Large intestine (tissue), 3 donors: ENCODE data around the gene CHFR. TPM values are rescaled to one million over a fixed set of nuclear protein-coding genes. Genes with fewer than 3 reads are reported as not detected.
"Not testable (repeated sequence)": the region's sequence is repeated elsewhere in the genome, so short reads cannot be mapped to it uniquely, and the experiment has no call there.

Source experiments
- DNase-seq, 2 donors: peaks; one replicate each; pipeline versions ENCODE4 v3.0.0 to v3.0.0-alpha.2; 2013
- H3K27ac ChIP-seq: one replicate; pipeline ENCODE4 v1.5.1; 2013; ENCODE audit warnings: low read length
- H3K27me3 ChIP-seq: 2 replicates; pipeline ENCODE4 v1.6.1; 2013; ENCODE audit warnings: low read length; ENCODE audit not compliant: control insufficient read depth, insufficient read depth
- H3K36me3 ChIP-seq: 2 replicates; pipeline ENCODE4 v1.6.1; 2013; ENCODE audit warnings: low read length; ENCODE audit not compliant: control insufficient read depth, insufficient read depth
- H3K4me1 ChIP-seq: one replicate; pipeline ENCODE4 v1.6.1; 2013; ENCODE audit warnings: low read length; ENCODE audit not compliant: control insufficient read depth, insufficient read depth
- H3K4me3 ChIP-seq: one replicate; pipeline ENCODE4 v1.5.1; 2013; ENCODE audit warnings: low read length
- H3K9me3 ChIP-seq: one replicate; pipeline ENCODE4 v1.6.1; 2013; ENCODE audit warnings: mild to moderate bottlenecking, low read depth, low read length, moderate library complexity; ENCODE audit not compliant: control insufficient read depth
- WGBS: methylation state at CpG from one replicate; pipeline ENCODE4 v1.1.5; 2013; ENCODE audit warnings: low lambda C conversion rate; ENCODE audit not compliant: insufficient coverage; 5-methylcytosine and 5-hydroxymethylcytosine counted together
- polyA plus RNA-seq: library from polyadenylated mRNA; unstranded; fragments of 120-200 nt; gene quantifications from one replicate; pipeline ENCODE4 v1.2.1, GENCODE V29; 2013

The CHFR gene
- polyA plus RNA-seq, 1 donor, result 31.9 TPM

DNA sequence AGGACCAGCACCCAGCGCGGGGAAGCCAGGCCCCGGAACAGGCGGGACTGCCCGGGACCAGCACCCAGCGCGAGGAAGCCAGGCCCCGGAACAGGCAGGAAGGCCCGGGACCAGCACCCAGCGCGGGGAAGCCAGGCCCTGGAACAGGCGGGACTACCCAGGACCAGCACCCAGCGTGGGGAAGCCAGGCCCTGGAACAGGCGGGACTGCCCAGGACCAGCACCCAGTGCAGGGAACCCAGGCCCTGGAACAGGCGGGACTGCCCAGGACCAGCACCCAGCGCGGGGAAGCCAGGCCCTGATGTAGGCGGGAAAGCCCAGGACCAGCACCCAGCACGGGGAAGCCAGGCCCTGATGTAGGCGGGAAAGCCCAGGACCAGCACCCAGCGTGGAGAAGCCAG is 12.8 kb downstream of the CHFR start:
- not testable (repeated sequence) for H3K9me3 ChIP-seq, H3K4me1 ChIP-seq, DNase-seq, H3K27me3 ChIP-seq, H3K4me3 ChIP-seq, H3K27ac ChIP-seq
- WGBS, result no CpG with 5 or more reads among the region's 21 CpGs
- peaks cover 52% of the 10 kb centered on the region for H3K36me3 ChIP-seq

DNA sequence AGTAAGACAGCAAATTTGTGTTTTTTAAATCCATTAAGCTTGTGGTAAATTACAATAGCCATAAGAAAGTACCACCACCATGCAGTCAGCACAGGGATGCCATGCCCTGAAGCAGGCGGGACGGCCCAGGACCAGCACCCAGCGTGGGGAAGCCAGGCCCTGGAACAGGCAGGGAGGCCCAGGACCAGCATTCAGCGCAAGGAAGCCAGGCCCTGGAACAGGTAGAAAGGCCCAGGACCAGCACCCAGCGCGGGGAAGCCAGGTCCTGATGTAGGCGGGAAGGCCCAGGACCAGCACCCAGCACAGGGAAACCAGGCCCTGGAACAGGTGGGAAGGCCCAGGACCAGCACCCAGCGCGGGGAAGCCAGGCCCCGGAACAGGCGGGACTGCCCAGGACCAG is 13.2 kb downstream of the CHFR start:
- no peaks in the 10 kb centered on the region for H3K27me3 ChIP-seq
- H3K27ac ChIP-seq, result no peak overlapping the region
- no peaks in the 10 kb centered on the region for H3K4me1 ChIP-seq
- H3K36me3 ChIP-seq, result peaks cover 56% of the 10 kb centered on the region
- H3K9me3 ChIP-seq, result no peaks in the 10 kb centered on the region
- no peak overlapping the region for H3K4me3 ChIP-seq
- DNase-seq, result no peak
- no CpG with 5 or more reads among the region's 11 CpGs for WGBS

- DNase-seq, result no peak
- H3K27me3 ChIP-seq, result no peaks in the 10 kb centered on the region
- H3K4me1 ChIP-seq, result no peaks in the 10 kb centered on the region
- no peak overlapping the region for H3K27ac ChIP-seq
- no peak overlapping the region for H3K4me3 ChIP-seq
- H3K9me3 ChIP-seq, result no peaks in the 10 kb centered on the region
- WGBS, result no CpG with 5 or more reads among the region's 10 CpGs
- peaks cover 57% of the 10 kb centered on the region for H3K36me3 ChIP-seq
Observed at GRCh38 chr12:132873724-132874123, 13.7 kb downstream of the CHFR start.

- Histone ChIP-seq H3K9me3 (no peaks in the 10 kb centered on the region), H3K27ac (no peak overlapping the region), H3K27me3 (no peaks in the 10 kb centered on the region), H3K4me3 (no peak overlapping the region), H3K36me3 (peaks cover 58% of the 10 kb centered on the region), H3K4me1 (no peaks in the 10 kb centered on the region)
- no peak for DNase-seq
- WGBS, result no CpG with 5 or more reads among the region's 12 CpGs
Observed at GRCh38 chr12:132872975-132873421, 14.4 kb downstream of the CHFR start.

DNA sequence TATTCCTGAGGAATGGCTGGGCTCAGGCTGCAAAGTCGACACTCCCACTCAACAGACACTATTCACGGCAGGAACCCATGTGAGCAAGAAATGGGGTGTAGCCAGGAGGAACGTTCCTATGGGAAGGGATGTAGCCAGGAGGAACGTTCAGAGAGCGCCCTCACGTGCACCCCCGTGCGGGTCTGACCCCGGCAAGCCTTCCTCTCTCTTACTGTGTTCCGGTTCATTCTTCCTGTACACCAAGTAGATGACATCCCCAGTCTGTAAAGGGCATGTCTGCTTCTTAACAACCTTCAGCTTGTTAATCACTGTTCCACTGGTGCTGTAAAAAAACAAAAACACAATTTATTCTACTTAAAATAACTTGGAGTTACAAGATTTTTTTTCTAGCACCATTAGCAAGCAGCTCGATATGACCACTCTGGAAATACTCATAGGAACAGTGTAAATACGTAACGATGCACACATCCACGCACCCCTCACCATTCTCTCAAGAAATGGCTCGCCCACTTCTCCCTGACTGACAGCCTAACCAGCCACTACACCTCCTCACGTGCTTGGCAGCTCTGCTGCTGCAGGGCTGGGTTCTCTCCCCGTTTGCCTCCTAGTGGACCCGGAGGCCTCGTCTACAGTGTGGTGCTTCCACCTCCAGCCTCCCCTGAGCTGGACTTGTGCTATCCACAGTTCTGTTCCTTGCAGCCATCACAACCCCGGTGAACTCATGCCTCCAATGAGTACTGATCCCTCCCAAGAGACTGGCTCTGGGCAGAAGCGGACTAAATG is 15.1 kb downstream of the CHFR start:
- no peaks in the 10 kb centered on the region for H3K9me3 ChIP-seq
- H3K4me3 ChIP-seq, result no peak overlapping the region
- H3K4me1 ChIP-seq, result no peaks in the 10 kb centered on the region
- no peak overlapping the region for H3K27ac ChIP-seq
- peaks cover 62% of the 10 kb centered on the region for H3K36me3 ChIP-seq
- no CpG with 5 or more reads among the region's 21 CpGs for WGBS
- no peak for DNase-seq
- H3K27me3 ChIP-seq, result no peaks in the 10 kb centered on the region

DNA sequence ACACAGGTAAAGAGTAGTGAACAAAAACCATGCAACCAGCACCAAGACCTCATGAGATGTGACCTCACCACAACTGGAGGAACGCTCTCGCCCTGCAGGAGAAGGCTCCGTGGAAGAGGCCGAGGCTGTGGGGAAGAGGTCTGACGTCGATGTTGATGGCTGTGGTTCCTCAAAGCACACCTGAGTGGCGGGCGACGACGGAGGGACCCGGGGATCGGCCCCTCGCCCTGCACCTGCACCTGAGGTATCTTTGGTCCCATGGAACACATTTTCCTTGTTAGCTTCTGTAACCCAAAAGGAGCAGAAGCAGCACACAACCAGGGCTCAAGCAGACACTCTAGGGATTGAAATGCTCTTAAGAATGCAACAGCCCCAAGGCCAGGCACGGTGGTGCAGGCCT is 17.9 kb downstream of the CHFR start:
- no peak overlapping the region for H3K27ac ChIP-seq
- DNase-seq, result no peak
- no CpG with 5 or more reads among the region's 14 CpGs for WGBS
- no peaks in the 10 kb centered on the region for H3K4me1 ChIP-seq
- H3K4me3 ChIP-seq, result no peak overlapping the region
- H3K27me3 ChIP-seq, result no peaks in the 10 kb centered on the region
- peaks cover 67% of the 10 kb centered on the region for H3K36me3 ChIP-seq
- H3K9me3 ChIP-seq, result peaks cover 3% of the 10 kb centered on the region

DNA sequence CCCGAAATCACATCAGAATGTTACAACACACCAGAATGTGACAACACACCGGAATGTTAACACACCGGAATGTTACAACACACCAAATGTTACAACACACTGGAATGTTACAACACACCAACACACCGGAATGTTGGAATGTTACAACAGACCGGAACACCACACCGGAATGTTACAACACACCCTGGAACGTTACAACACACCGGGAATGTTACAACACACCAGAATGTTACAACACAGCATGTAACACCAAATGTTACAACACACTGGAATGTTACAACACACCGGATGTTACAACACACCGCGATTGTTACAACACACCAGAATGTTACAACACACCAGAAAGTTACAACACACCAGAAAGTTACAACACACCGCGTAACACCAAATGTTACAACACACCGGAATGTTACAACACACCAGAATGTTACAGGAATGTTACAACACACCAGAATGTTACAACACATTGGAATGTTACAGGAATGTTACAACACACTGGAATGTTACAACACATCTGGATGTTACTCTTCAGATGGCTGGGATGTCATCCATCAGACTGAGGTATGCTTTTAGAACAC is 21.1 kb downstream of the CHFR start:
- no peak overlapping the region for H3K27ac ChIP-seq
- peaks cover 53% of the 10 kb centered on the region for H3K36me3 ChIP-seq
- no peak overlapping the region for H3K4me3 ChIP-seq
- H3K27me3 ChIP-seq, result no peaks in the 10 kb centered on the region
- 100% methylated on average over 1 of the region's 14 CpGs for WGBS
- H3K4me1 ChIP-seq, result no peaks in the 10 kb centered on the region
- peaks cover 3% of the 10 kb centered on the region for H3K9me3 ChIP-seq
- no peak for DNase-seq

DNA sequence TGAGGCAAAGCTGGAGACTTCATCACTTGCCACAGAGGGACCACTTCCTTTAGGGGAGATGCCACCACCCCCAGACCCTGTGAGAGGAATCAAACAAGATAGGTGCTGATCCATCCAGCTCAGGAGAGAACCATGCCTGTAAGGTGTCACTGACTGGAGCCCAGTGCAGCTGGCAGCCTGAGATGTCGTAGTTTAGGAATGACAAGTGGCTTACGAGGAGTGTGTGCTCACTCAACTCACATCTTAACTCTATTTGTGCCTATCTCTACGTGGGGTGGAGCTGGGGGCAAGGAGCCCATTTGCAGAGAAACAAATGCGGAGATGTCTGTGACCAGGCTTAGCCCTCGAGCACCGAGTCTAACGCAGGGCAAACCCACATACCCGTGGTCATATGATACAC is 25.8 kb downstream of the CHFR start:
- Histone ChIP-seq H3K9me3 (peaks cover 3% of the 10 kb centered on the region), H3K4me3 (no peak overlapping the region), H3K27me3 (no peaks in the 10 kb centered on the region), H3K27ac (no peak overlapping the region), H3K4me1 (no peaks in the 10 kb centered on the region), H3K36me3 (peaks cover 63% of the 10 kb centered on the region)
- no peak for DNase-seq
- WGBS, result no CpG with 5 or more reads among the region's 8 CpGs

GRCh38 chr12:132858718-132859266 is 28.6 kb downstream of the CHFR start:
- H3K4me1 ChIP-seq, result no peaks in the 10 kb centered on the region
- H3K27ac ChIP-seq, result no peak overlapping the region
- H3K9me3 ChIP-seq, result no peaks in the 10 kb centered on the region
- H3K36me3 ChIP-seq, result peaks cover 64% of the 10 kb centered on the region
- DNase-seq, result no peak
- H3K4me3 ChIP-seq, result no peak overlapping the region
- H3K27me3 ChIP-seq, result no peaks in the 10 kb centered on the region
- no CpG with 5 or more reads among the region's 18 CpGs for WGBS

- WGBS, result no CpG with 5 or more reads among the region's 21 CpGs
- not testable (repeated sequence) for H3K27me3 ChIP-seq, H3K4me3 ChIP-seq, DNase-seq, H3K9me3 ChIP-seq, H3K27ac ChIP-seq, H3K4me1 ChIP-seq
- H3K36me3 ChIP-seq, result peaks cover 75% of the 10 kb centered on the region
Observed at GRCh38 chr12:132857019-132857418, 30.4 kb downstream of the CHFR start.
